ENCODE results near the gene VAC14. TPM values are rescaled to one million over a fixed set of nuclear protein-coding genes. Genes with fewer than 3 reads are reported as not detected.
"Not testable (repeated sequence)": the region's sequence is repeated elsewhere in the genome, so short reads cannot be mapped to it uniquely, and the experiment has no call there.

VAC14 gene
- total RNA-seq, 1 experiment from 2014 or later = 37.3 TPM

DNA sequence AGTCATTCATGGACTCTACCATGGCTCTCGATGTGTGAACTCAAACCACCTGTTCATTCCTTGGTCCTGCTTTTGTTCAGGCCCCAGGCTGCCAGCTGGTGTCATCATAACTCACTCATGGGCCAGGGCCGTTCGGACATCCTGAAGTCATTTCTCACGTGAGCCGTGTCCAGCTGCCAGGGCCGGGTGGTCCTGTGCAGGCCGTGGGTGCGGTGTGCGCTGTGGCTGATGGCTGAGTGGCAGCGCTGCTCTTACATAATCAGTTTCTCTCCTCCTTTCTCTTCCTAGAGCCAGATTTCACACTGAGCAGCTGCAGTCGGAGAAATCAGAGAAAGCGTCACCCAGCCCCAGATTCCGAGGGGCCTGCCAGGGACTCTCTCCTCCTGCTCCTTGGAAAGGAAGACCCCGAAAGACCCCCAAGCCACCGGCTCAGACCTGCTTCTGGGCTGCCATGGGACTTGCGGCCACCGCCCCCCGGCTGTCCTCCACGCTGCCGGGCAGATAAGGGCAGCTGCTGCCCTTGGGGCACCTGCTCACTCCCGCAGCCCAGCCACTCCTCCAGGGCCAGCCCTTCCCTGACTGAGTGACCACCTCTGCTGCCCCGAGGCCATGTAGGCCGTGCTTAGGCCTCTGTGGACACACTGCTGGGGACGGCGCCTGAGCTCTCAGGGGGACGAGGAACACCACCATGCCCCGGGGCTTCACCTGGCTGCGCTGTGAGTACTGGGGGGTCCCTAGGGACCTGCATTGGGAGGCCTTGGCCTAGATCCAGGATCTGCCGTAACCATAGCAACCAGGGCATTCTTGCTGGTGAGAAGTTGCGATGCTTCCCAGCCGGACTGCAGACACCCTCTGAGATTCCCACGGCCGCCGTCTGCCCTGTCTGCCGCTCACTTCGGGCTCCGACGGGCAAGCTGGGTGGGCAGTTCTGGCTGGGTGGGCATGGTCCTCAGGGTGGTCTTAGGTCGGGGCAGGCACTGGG lies 154.4 kb downstream of the VAC14 start, which contains the start of gene IL34:
TSS of gene IL34 (plus strand) at position 300 of the 982 bp plus-strand sequence. CDS start at position 689, 389 bp downstream.
- DNase-seq (ENCODE audit: low read depth) = no peak

DNA sequence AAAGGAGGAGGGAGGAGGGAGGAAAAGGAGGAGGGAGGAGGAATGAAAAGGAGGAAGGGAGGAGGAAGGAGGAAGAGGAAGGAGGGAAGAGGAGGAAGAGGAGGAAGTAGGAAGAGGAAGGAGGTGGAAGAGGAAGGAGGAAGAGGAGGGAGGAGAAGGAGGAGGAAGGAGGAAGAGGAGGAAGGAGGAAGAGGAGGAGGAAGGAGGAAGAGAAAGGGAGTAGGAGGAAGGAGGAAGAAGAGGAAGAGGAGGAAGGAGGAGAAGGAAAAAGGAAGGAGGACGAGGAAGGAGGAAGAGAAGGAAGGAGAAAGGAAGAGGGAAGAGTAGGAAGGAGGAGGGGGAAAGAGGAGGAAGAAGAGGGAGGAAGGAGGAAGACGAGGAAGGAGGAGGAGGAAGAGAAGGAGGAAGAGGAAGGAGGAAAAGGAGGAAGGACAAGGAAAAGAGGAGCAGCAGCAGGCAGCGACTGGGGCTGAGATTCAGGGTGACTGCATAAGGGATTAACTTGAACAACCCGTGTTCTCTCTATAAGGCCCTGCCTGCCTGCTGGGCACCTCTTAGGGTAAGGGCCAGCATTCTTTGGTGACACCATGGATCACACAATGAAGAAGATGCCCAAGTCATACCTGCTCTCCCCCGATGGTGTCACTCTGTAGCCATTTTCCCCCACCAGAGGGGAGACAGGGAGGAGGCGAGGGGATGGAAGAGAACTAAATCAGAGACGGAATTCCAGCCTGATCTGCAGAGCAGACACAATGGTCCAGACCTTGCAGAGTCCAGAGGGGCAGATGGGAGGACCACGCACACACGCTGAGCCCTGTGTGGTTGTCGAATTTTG lies 156.0 kb downstream of the VAC14 start:
- DNase-seq (ENCODE audit: low read depth) = no peak

DNA sequence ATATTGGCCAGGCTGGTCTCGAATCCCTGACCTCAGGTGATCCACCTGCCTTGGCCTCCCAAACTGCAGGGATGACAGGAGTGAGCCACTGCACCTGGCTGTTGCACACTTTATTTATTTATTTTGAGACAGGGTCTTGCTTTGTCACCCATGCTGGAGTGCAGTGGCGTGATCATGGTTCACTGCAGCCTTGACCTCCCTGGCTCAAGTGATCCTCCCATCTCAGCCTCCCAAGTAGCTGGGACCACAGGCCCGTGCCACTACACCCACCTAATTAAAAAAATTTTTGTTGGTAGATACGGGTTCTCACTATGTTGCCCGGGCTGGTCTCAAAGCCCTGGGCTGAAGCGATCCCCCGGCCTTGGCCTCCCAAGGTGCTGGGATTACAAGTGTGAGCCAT lies 157.7 kb downstream of the VAC14 start:
- DNase-seq (ENCODE audit: low read depth) = not testable (repeated sequence)

DNA sequence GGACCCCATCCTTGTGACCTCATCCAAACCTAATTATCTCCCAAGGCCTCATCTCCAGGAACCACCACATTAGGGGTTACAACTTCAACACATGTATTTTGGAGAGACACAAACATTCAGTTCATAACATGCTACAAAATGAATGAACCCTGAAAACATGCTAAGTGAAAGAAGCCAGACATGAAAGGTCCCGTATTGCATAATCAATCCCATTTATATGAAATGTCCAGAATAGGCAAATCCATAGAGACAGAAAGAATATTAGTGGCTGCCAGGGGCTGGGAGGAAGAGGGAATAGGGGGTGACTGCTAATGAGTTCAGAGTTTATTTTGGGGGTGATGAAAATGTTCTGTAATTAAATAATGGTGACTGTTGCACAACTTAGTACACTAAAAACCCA lies 158.3 kb downstream of the VAC14 start:
- no peak for DNase-seq (ENCODE audit: low read depth)

DNA sequence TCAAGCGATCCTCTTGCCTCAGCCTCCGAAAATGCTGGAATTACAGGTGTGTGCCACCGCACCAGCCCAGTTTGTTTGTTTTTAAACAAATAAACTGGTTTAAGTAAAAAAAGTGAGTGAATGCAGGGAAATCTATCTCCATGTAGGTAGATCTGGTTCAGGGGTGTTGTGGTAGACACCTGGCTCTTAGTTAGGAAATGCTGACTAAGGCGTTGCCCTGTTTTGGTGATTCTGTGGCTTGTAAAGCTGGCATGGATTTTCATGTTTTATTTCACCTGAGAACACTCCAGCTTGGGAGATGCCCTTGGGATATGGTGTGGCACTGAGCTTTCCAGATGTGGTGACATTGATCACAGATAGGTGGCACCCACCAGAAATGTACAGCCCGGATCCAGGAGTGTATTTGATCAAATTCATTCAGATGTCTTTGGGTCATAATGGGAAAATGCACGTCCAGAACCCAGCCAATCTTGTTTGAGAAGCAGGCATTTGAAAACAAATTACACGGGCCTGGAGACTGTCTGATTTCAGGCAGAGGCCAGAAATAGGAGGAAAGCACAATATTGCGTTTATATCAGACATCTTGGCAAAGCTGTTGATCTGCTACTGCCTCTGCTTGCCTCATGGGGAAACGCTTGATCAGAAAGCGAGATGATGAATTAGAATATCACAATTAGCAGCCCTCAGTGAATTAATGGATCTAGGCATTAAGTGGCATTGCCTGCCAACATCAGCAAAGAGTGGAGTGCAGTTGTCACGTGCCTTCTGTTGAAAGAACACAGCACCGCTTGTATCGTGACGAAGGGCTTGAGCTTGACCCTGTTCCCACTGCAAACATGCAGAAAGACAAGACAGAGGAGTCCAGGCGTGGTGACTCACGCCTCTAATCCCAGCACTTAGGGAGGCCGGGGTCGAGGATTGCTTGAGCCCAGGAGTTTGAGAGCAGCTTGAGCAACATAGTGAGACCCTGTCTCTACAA lies 161.9 kb downstream of the VAC14 start:
- DNase-seq (ENCODE audit: low read depth) = peak; percentile 30

Other genes starting within 250 kb of the VAC14 start
- gene IL34, start 154.6 kb downstream of the VAC14 start, total RNA-seq (2014; rRNA removed; shearing (Covaris generic)) = 0.54 and 2.7 TPM in 2 replicates
- gene MTSS2, start 115.1 kb downstream of the VAC14 start, total RNA-seq (2014; rRNA removed; shearing (Covaris generic)) = 3.1 and 4.5 TPM in 2 replicates

All from Daoy (cell line).